WTC11 (cell line): ENCODE data around the gene CACNA1A. TPM values are rescaled to one million over a fixed set of nuclear protein-coding genes. Genes with fewer than 3 reads are reported as not detected.

ENCODE experiments used
- ATAC-seq: fragments of 200-7000 bp; cut with Tn5 transposase; 2 replicates; pipeline ENCODE4 v1.10.0; 2021; ENCODE audit warnings: mild to moderate bottlenecking, moderate library complexity
- CTCF ChIA-PET: fragments of 300-600 bp; sonication (Branson Sonifier 250); formaldehyde crosslinking; loops from one replicate; lab custom pipeline; 2021; ENCODE audit warnings: antibody characterized with exemption; lab: Charles Lee
- POLR2A ChIA-PET: fragments of 350-600 bp; sonication (Branson Sonifier 250); formaldehyde crosslinking; loops from one replicate; lab custom pipeline; 2021; ENCODE audit warnings: antibody characterized with exemption; lab: Charles Lee
- DNase-seq: peaks from one replicate; pipeline ENCODE4 v3.0.0; 2021; ENCODE audit warnings: low spot score
- H3K27ac Mint-ChIP-seq: 2 replicates; pipeline ENCODE4 v1.8.0; 2021; ENCODE audit warnings: mixed read lengths
- H3K27me3 Mint-ChIP-seq: 2 replicates; pipeline ENCODE4 v1.8.0; 2021; ENCODE audit warnings: low read depth, mild to moderate bottlenecking, moderate library complexity, mixed read lengths
- H3K36me3 Mint-ChIP-seq: 2 replicates; pipeline ENCODE4 v1.8.0; 2021; ENCODE audit warnings: mixed read lengths
- H3K4me1 Mint-ChIP-seq: 2 replicates; pipeline ENCODE4 v1.8.0; 2022; ENCODE audit warnings: mixed read lengths
- H3K4me3 Mint-ChIP-seq: 2 replicates; pipeline ENCODE4 v1.8.0; 2021; ENCODE audit warnings: mild to moderate bottlenecking, moderate library complexity, mixed read lengths
- H3K9me3 Mint-ChIP-seq: 2 replicates; pipeline ENCODE4 v1.8.0; 2021; ENCODE audit warnings: mixed read lengths
- CREM ChIP-seq: sonication (generic); formaldehyde crosslinking; IDR thresholded peaks from 2 replicates; pipeline ENCODE4 v1.8.1; 2022; ENCODE audit warnings: mild to moderate bottlenecking, missing genetic modification reagents, moderate library complexity
- EMX1 ChIP-seq: fragments of 250-450 bp; sonication (Bioruptor Pico); IDR thresholded peaks from 2 replicates; pipeline ENCODE4 v1.8.0; 2021; ENCODE audit warnings: mild to moderate bottlenecking
- GABPB1 ChIP-seq: sonication (generic); formaldehyde crosslinking; IDR thresholded peaks from 2 replicates; pipeline ENCODE4 v1.8.1; 2023; ENCODE audit warnings: mild to moderate bottlenecking, missing genetic modification reagents
- IRF2 ChIP-seq: sonication (generic); formaldehyde crosslinking; IDR thresholded peaks from 2 replicates; pipeline ENCODE4 v1.8.0; 2022; ENCODE audit warnings: low read depth, missing genetic modification reagents, borderline replicate concordance
- JAZF1 ChIP-seq: fragments of 250-450 bp; sonication (Bioruptor Pico); IDR thresholded peaks from 2 replicates; pipeline ENCODE4 v1.9.0; 2021; ENCODE audit warnings: moderate library complexity, mild to moderate bottlenecking, inconsistent platforms
- NR1H2 ChIP-seq: sonication (generic); formaldehyde crosslinking; IDR thresholded peaks from 2 replicates; pipeline ENCODE4 v1.9.0; 2021; ENCODE audit warnings: mild to moderate bottlenecking, moderate library complexity, missing genetic modification reagents
- ZNF317 ChIP-seq: sonication (generic); formaldehyde crosslinking; IDR thresholded peaks from 2 replicates; pipeline ENCODE4 v1.8.1; 2023; ENCODE audit warnings: low read depth, mild to moderate bottlenecking, moderate library complexity, missing genetic modification reagents, borderline replicate concordance
- total RNA-seq: library from RNA; stranded (reverse); gene quantifications from 3 replicates; pipeline ENCODE4 v1.2.3, GENCODE V29; 2021
- TF ChIP-seq, protein P1 (sequence below): sonication (generic); formaldehyde crosslinking; IDR thresholded peaks from 2 replicates; pipeline ENCODE4 v1.8.1; 2023; ENCODE audit warnings: mild to moderate bottlenecking, missing genetic modification reagents
- TF ChIP-seq, protein P2 (sequence below): sonication (generic); formaldehyde crosslinking; IDR thresholded peaks from 2 replicates; pipeline ENCODE4 v1.8.1; 2023; ENCODE audit warnings: mild to moderate bottlenecking, missing genetic modification reagents, moderate library complexity
- TF ChIP-seq, protein P3 (sequence below): fragments of 250-450 bp; sonication (Bioruptor Pico); IDR thresholded peaks from 2 replicates; pipeline ENCODE4 v2.1.2; 2022; ENCODE audit warnings: mild to moderate bottlenecking, moderate library complexity
- TF ChIP-seq, protein P4 (sequence below): sonication (generic); formaldehyde crosslinking; IDR thresholded peaks from 2 replicates; pipeline ENCODE4 v1.8.1; 2023; ENCODE audit warnings: mild to moderate bottlenecking, missing genetic modification reagents, borderline replicate concordance
- TF ChIP-seq, protein P5 (sequence below): sonication (generic); formaldehyde crosslinking; IDR thresholded peaks from 2 replicates; pipeline ENCODE4 v1.8.0; 2022; ENCODE audit warnings: mild to moderate bottlenecking, missing genetic modification reagents
- TF ChIP-seq, protein P6 (sequence below): sonication (generic); formaldehyde crosslinking; IDR thresholded peaks from 2 replicates; pipeline ENCODE4 v1.8.0; 2022; ENCODE audit warnings: mild to moderate bottlenecking, missing genetic modification reagents

CACNA1A gene
- total RNA-seq, 1 experiment from 2014 or later = 28.9 TPM

DNA sequence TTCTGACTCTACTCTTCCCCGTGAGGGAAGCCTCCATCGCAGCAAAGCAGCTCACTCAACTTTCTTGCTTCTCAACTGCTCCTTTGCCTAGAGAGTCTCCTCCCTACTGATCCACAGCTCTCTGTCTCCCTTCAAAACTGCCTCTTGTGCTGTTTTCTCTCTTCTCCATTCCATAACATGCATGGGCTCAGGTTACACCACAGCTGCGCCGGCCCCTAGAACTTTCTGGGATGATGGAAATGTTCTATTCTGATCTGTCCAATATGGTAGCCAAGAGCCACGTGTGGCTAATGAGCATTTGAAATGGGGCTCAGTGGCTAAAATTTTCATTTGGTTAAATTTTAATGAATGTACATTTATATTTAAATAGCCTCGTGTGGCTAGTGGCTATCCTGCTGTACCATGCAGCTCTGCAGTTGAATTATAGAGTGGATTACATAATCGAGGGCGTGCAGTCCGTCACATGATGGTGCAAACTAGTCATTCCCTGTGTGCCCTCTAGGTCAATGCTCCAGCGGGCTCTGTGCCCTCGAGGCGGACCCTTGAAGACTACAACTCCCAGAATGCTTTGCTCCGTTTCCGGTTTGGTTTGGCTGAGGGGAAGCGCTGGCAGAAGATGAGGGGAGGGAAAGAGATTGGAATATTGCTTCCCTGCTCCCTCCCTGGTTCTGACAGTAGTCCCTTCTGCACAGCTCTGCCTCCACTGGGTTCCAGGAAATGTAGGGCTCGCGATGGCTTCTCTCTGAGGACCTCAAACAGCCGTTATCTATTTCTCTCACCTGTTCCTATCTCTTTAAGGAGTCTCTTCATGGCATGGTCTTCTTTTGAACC is 109.8 kb downstream of the CACNA1A start:
- H3K4me1 Mint-ChIP-seq = peaks cover 21% of the 10 kb centered on the region
- CTCF ChIA-PET = interaction anchor here (0.6 to 0.7 kb wide), 2 partner anchors 65 to 707 kb away, joined by 3 to 6 read pairs; no protein-coding TSS in a partner anchor
- peaks cover 5% of the 10 kb centered on the region for H3K27me3 Mint-ChIP-seq
- peak overlapping the region; percentile 38 for H3K4me3 Mint-ChIP-seq
- ATAC-seq = peak; percentile 95
- H3K36me3 Mint-ChIP-seq = peaks cover 2% of the 10 kb centered on the region; the same call in 1 of the 2 replicates
- POLR2A ChIA-PET = no interaction called here
- TF ChIP-seq NR1H2 (CRISPR knock-in tag) (no peak), IRF2 (CRISPR knock-in tag) (no peak), ZNF317 (CRISPR knock-in tag) (no peak), JAZF1 (CRISPR knock-in tag) (no peak), CREM (CRISPR knock-in tag) (no peak), EMX1 (no peak)
- TF ChIP-seq, protein P1, sequence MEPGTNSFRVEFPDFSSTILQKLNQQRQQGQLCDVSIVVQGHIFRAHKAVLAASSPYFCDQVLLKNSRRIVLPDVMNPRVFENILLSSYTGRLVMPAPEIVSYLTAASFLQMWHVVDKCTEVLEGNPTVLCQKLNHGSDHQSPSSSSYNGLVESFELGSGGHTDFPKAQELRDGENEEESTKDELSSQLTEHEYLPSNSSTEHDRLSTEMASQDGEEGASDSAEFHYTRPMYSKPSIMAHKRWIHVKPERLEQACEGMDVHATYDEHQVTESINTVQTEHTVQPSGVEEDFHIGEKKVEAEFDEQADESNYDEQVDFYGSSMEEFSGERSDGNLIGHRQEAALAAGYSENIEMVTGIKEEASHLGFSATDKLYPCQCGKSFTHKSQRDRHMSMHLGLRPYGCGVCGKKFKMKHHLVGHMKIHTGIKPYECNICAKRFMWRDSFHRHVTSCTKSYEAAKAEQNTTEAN (CRISPR knock-in tag) = no peak
- TF ChIP-seq, protein P2, sequence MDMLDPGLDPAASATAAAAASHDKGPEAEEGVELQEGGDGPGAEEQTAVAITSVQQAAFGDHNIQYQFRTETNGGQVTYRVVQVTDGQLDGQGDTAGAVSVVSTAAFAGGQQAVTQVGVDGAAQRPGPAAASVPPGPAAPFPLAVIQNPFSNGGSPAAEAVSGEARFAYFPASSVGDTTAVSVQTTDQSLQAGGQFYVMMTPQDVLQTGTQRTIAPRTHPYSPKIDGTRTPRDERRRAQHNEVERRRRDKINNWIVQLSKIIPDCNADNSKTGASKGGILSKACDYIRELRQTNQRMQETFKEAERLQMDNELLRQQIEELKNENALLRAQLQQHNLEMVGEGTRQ = peak; percentile 75
- TF ChIP-seq, protein P3, sequence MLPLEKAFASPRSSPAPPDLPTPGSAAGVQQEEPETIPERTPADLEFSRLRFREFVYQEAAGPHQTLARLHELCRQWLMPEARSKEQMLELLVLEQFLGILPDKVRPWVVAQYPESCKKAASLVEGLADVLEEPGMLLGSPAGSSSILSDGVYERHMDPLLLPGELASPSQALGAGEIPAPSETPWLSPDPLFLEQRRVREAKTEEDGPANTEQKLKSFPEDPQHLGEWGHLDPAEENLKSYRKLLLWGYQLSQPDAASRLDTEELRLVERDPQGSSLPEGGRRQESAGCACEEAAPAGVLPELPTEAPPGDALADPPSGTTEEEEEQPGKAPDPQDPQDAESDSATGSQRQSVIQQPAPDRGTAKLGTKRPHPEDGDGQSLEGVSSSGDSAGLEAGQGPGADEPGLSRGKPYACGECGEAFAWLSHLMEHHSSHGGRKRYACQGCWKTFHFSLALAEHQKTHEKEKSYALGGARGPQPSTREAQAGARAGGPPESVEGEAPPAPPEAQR (CRISPR knock-in tag) = no peak
- TF ChIP-seq, protein P4, sequence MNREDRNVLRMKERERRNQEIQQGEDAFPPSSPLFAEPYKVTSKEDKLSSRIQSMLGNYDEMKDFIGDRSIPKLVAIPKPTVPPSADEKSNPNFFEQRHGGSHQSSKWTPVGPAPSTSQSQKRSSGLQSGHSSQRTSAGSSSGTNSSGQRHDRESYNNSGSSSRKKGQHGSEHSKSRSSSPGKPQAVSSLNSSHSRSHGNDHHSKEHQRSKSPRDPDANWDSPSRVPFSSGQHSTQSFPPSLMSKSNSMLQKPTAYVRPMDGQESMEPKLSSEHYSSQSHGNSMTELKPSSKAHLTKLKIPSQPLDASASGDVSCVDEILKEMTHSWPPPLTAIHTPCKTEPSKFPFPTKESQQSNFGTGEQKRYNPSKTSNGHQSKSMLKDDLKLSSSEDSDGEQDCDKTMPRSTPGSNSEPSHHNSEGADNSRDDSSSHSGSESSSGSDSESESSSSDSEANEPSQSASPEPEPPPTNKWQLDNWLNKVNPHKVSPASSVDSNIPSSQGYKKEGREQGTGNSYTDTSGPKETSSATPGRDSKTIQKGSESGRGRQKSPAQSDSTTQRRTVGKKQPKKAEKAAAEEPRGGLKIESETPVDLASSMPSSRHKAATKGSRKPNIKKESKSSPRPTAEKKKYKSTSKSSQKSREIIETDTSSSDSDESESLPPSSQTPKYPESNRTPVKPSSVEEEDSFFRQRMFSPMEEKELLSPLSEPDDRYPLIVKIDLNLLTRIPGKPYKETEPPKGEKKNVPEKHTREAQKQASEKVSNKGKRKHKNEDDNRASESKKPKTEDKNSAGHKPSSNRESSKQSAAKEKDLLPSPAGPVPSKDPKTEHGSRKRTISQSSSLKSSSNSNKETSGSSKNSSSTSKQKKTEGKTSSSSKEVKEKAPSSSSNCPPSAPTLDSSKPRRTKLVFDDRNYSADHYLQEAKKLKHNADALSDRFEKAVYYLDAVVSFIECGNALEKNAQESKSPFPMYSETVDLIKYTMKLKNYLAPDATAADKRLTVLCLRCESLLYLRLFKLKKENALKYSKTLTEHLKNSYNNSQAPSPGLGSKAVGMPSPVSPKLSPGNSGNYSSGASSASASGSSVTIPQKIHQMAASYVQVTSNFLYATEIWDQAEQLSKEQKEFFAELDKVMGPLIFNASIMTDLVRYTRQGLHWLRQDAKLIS (CRISPR knock-in tag) = no peak
- TF ChIP-seq, protein P5, sequence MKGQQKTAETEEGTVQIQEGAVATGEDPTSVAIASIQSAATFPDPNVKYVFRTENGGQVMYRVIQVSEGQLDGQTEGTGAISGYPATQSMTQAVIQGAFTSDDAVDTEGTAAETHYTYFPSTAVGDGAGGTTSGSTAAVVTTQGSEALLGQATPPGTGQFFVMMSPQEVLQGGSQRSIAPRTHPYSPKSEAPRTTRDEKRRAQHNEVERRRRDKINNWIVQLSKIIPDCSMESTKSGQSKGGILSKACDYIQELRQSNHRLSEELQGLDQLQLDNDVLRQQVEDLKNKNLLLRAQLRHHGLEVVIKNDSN (CRISPR knock-in tag) = peak; percentile 63; the same call in 1 of the 2 replicates
- H3K27ac Mint-ChIP-seq = no peak overlapping the region
- peaks cover 3% of the 10 kb centered on the region; the same call in 1 of the 2 replicates for H3K9me3 Mint-ChIP-seq
- peak; percentile 78 for DNase-seq

DNA sequence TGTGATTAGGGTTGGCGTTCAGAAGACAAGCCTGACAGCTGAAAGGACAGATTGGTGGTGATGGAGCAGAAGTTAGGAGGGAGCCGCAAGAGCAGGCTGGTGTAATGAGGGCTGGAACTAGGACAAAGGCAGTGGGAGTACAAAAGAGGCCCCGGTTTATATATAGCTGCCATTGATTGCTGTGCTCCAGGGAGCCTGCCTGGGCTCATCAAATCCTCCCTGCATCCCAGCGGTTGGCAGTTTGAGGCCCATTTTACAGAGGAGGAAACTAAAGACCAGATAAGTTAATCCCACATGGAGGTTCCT is 123.7 kb downstream of the CACNA1A start:
- TF ChIP-seq GABPB1 (CRISPR knock-in tag) (no peak), CREM (CRISPR knock-in tag) (no peak)
- TF ChIP-seq, protein P6, sequence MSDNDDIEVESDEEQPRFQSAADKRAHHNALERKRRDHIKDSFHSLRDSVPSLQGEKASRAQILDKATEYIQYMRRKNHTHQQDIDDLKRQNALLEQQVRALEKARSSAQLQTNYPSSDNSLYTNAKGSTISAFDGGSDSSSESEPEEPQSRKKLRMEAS (CRISPR knock-in tag) = no peak
- CTCF ChIA-PET = no interaction called here
- H3K4me3 Mint-ChIP-seq = no peak overlapping the region
- POLR2A ChIA-PET = no interaction called here
- DNase-seq = no peak
- peaks cover 5% of the 10 kb centered on the region; the same call in 1 of the 2 replicates for H3K36me3 Mint-ChIP-seq
- no peak overlapping the region for H3K27ac Mint-ChIP-seq
- H3K27me3 Mint-ChIP-seq = no peaks in the 10 kb centered on the region; the same call in 1 of the 2 replicates
- peaks cover 6% of the 10 kb centered on the region; the same call in 1 of the 2 replicates for H3K9me3 Mint-ChIP-seq
- ATAC-seq = no peak
- H3K4me1 Mint-ChIP-seq = no peaks in the 10 kb centered on the region
